ENCODE data around the gene DNPEP.
"Not testable (repeated sequence)": the region's sequence is repeated elsewhere in the genome, so short reads cannot be mapped to it uniquely, and the experiment has no call there.

The DNPEP gene

DNA sequence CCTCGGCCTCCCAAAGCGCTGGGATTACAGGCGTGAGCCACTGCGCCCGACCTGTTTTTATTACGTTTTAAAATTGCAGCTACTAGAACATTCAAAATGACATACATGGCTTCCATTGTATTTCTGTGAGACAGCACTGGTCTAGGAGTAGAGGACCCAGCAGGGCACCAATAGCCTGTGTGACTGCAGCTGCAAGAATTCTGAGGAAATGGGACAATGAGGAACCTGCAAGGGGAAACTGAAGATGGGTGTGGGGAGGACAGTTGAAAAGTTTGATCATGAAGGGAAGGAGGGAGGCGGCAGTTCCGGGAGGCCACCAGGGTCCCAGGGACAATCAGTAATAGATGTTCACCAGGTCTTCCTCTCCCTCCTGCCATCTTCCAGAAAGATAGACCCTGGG is 13.9 kb upstream of the DNPEP start:
- H3K4me3 ChIP-seq (ENCODE audit: low read length): no peak overlapping the region
- no peak for DNase-seq (ENCODE audit: low read depth)
- TF ChIP-seq CTCF (IDR thresholded peaks at IDR 0.05; ENCODE audit: insufficient read depth, low read depth, low read length, missing control alignments): no peak

DNA sequence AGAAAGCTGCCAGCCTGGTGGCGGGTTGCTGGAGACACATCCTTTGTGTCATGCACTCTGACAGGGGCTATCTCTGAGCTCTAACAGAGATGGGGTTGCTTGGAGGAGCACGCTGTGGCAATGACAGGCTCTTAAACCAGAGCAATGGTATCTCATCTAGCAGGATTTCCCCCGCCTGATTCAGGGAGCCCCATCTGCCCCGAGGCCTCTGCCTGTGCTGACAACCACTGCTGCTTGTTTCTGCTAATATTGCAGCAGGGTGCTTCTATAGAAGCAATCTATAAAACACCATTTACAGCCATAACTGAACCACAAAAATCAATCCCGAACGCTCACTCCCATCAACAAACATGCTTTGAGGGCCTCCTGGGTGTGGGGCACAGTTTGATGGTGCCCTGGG is 12.8 kb upstream of the DNPEP start:
- no peak overlapping the region for H3K4me3 ChIP-seq (ENCODE audit: low read length)
- no peak for TF ChIP-seq CTCF (IDR thresholded peaks at IDR 0.05; ENCODE audit: insufficient read depth, low read depth, low read length, missing control alignments)
- DNase-seq (ENCODE audit: low read depth): peak; percentile 43

DNA sequence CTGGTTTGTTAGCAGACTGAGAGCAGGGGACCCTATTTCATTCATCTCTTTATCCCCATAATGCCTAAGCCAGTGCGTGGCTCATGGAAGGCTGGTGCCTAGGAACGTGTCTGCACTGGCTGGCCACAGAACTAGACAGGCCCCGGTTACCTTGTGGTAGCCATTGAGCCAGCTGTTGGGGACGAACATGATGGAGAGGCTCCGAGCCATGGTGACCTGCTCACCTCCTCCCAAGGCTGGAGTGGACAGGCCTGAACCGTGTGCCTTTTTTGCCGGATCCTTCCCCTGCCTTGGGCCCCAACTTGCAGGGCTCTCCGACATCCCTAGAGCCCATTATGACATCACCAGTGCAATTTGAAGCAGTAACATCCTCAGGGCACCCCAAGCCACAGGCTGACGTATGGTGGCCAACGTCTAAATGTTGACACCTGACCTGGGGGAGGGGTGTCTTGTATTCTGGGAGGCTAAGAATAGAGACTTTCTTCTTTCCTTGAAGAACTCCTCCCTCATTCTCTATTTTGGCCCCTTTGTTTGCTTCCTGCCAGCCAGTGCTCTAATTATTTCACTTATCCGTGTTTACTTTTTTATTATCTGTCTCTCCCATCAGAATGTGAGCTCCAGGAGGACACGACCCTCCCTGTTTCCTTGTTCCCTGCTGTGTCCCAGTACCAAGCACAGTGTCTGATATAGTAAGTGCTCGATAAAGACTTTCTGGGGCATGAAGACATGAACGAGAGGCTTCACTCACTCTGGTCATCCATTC is 12.2 kb upstream of the DNPEP start:
- DNase-seq (ENCODE audit: low read depth): no peak
- H3K4me3 ChIP-seq (ENCODE audit: low read length): no peak overlapping the region
- no peak for TF ChIP-seq CTCF (IDR thresholded peaks at IDR 0.05; ENCODE audit: insufficient read depth, low read depth, low read length, missing control alignments)

DNA sequence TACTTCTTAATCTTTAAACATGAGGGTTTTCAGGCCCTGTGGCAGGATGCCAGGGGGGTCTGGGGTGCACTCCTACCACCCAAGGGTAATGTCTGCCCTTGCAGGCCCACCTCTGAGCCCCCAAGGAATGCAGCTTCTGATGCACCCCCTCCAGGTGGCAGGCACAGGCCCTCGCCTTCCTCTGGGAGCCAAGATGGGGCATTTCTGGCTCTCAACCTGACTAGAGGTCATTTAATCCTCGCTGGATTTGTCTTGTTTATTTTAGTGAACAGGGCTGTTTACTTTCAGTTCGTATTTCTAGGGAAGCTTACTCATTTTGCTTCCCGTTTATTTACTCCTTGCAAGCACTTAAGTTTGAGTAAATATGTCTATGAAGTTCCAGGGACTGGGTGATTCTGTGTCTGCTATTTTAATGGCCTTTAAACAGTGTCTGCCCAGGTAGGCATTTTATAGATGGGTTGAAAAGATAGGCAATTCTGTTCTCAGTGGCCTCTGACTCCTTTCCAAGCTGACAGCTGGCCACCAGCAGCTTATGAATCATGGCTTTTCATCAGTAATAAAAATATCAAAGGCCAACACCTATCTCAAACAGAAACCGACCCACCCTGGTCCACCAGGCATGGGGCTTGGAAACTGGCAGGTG is 11.1 kb upstream of the DNPEP start:
- DNase-seq (ENCODE audit: low read depth): peak; percentile 10
- TF ChIP-seq CTCF (IDR thresholded peaks at IDR 0.05; ENCODE audit: insufficient read depth, low read depth, low read length, missing control alignments): no peak

DNA sequence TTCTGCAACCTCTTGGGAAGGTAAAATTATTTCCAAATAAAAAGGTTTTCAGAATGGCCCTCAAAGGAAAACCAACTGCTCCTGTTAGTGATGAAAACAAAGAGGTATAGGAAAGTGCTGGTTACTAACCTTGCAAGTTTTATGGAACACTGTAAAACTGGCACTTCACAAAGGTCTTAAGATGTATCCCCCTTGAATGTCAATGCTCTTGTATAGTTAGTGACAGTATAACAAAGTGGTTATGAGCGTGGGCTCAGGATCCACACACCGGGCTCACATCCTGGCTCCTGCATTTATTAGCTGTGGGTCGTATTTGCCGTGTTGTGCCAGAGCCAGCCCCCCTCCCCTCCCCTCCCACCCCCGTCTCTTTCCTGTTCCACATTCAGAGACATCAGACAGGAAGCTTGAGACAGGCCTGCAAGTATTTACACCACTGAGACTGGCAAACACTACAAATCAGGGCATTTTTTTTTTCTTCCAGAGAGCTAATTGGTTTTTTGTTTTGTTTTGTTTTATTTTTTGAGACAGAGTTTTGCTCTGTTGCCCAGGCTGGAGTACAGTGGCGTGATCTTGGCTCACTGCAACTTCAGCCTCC is 9.2 kb upstream of the DNPEP start:
- TF ChIP-seq CTCF (IDR thresholded peaks at IDR 0.05; ENCODE audit: insufficient read depth, low read depth, low read length, missing control alignments): no peak
- no peak for DNase-seq (ENCODE audit: low read depth)
- H3K4me3 ChIP-seq (ENCODE audit: low read length): no peak overlapping the region

More for the DNA sequence above, 11.1 kb upstream of the DNPEP start:
- no peak overlapping the region for H3K4me3 ChIP-seq (ENCODE audit: low read length)

DNA sequence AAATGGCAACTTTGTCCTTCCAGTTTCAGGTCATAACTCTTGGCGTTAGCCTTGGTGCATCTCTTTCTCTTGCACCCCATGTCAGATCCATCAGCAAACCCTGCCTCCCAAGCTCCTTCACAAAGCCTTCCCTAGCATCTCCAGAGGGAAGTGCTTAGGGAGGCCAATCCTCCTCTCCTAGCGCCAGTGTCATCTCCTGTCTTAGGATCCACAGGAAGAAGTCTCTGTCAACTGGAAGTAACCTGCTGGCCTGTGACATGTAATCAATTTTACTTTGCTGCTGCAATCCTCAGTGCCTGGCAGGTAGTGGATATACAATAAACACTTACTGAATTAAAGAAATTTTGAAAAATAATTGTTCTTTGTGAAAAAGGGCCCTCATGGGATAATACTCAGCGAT is 7.9 kb upstream of the DNPEP start:
- DNase-seq (ENCODE audit: low read depth): no peak
- no peak for TF ChIP-seq CTCF (IDR thresholded peaks at IDR 0.05; ENCODE audit: insufficient read depth, low read depth, low read length, missing control alignments)

GRCh38 chr2:219395056-219395455 is 7.3 kb upstream of the DNPEP start:
- not testable (repeated sequence) for H3K4me3 ChIP-seq (ENCODE audit: low read length); DNase-seq (ENCODE audit: low read depth)

More for the DNA sequence above, 7.9 kb upstream of the DNPEP start:
- H3K4me3 ChIP-seq (ENCODE audit: low read length): no peak overlapping the region

Measured in epithelial cell of esophagus (primary cell).